A204.1 (cell line): ENCODE measurements around the gene BUD23.
"Not testable (repeated sequence)": the region's sequence is repeated elsewhere in the genome, so short reads cannot be mapped to it uniquely, and the experiment has no call there.

Source experiments
- FAIRE-seq: peaks from 2 replicates; lab custom pipeline; 2012; peaks lifted over from hg19 to GRCh38; lab: Jason Lieb, UNC

The BUD23 gene

DNA sequence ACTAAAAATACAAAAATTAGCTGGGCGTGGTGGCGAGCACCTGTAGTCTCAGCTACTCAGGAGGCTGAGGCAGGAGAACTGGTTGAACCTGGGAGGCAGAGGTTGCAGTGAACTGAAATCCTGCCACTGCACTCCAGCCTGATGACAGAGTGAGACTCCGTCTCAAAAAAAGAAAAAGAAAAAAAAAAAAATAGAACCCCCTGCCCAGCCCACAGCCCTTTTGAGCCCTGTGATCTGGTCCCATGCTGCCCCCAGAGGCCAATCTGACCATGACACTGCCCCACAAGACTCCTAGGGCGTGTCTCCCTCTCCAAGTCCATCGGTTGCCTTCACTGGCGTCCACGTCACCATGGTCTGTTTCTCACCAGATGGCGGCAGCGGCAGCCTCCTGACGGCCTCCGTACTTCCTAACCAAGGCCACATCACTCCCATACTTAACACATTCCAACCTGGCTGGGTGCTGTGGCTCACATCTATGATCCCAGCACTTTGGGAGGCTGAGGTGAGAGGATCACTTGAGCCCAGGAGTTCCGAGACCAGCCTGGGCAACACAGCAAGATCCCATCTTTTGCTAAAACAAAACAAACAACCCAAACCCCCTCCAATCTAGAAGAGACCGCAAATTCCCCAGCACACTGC is 18.1 kb downstream of the BUD23 start:
- no peak for FAIRE-seq

DNA sequence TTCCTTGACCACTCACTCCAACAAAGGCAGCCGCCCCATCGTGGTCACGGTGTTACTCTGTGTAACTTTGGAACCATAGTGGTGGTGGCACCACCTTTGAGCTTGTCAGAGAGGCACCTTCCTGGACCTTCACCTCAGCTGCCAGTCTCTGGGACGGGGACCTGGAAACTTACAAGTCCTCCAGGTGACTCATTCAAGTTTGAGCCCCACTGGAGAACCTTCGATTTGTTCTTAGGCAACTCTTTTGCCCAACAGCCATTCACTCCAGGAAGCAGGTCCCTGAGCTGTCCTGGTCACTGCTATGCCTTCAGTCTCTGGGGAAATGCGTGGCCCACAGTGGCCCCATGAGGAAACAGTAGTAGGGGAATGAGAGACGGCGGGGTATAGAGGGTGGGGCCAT is 18.8 kb downstream of the BUD23 start:
- no peak for FAIRE-seq

DNA sequence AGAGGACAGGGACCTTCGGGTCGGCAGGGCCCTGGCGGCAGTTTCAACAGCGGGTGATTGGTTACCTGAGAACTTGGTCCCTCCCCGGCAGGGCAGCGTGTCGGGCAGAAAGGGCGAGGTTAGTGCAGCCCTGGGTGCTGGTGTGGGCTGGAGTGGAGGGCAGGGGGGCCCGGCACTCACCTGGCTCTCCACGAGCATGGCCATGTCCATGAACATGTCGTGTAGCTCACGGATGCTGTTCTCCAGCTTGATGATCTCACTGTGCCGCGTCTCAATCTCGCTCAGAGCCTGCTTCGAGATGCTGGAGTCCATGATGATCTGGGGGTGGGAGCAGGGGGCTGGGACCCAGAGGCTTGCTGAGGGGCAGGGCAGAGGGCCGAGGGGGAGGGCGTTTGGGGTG is 19.3 kb downstream of the BUD23 start:
- FAIRE-seq = no peak

DNA sequence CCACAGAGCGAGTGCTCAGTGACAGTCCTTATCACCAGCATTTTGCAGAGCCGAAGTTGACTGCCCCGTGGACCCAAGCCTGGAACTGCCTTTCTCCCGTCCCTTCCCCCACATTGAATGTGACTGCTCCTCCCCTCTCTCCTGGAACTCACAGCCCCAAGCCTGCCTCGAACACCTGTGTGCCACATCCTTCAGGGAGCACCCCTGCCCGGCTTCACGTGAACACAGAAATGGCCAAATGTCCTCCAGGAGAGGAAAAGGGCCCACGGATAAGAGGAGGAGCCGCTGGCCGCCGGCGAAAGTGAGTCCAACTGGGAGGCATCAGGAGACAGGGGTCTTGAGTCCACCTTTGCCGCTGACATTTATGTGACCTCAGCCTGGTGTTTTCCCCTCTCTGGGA is 19.8 kb downstream of the BUD23 start:
- no peak for FAIRE-seq

DNA sequence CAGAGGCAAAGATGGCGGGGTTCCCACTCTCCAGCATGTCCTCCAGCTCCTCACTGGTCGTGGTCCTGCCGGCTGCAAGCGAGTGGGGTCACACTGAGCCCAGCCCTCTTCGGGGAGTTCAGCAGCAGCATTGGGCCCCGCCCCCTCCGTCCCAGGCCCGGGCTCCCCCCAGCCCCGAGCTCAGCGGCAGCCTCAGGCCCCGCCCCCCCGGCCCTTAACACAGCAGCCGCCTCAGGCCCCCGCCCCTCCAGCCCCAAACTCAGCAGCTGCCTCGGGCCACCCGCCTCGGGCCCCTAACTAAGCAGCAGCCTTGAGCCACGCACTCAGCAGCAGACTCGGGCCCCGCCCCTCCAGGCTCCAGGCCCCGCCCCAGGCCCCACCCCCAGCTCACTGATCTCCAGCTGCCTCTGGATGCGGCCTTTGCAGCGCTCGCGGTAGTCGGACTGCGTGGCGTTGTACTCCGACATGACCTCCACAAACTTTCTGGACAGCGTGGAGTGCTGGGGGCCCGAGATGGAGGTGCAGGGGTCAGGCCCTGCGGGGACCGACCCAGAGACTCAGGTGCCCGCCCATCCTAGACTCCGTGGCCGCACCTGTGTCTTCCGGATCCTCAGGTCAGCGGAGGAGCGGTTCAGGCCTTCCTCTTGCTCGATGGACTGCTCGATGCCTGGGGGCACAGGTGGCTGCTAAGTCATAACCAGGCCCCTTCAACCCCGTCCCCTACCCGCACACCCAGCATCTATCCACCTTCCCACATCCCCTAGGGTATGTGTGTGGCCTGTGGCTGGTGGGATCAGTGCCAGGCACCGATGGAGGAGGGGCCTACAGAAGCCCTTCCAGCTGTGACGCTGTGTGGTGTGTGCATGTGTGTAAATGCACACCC is 20.6 kb downstream of the BUD23 start:
- no peak for FAIRE-seq

DNA sequence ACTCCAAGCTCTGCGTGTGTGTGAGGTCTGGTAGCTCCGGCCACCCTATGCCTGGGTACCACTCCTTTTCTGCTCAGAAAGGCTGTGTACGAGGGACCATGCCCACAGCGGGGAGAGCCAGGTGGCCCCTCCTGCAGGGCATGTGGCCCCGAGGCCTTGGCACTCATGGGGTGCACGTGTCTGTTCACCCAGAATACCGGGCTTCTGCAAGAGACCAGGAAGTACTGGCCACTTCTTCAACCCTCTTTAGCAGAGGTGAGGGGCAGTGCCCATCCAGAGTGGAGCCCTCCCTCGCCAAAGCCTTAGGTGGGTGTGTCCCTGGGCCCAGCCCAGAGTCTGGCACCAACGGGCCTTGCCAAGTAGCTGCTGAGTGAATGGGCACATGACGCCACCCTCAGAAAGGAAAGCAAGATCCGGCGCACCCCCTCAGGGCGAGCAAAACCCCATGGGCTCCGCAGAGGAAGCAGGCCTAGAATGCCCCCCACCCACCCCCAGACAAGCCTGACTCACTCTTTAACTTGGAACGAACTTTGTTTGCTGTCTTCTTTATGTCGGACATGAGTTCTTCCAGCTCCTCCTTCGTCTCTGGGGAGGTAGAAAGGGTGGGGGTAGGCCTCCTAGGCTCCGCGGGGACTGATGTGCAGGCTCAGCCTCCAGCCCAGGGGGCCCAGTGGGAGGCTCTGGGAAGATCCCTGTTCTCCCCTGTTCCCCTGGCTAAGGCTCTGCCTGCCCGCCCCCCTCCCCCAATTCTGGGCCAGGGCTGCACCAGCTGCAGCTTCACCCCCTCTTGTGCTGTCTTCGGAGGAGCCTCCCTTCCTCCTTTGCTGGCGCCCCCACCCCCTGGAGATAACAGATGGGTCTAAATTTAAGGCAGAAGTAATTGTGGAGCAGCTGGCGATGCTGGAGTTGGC is 21.5 kb downstream of the BUD23 start:
- no peak for FAIRE-seq

DNA sequence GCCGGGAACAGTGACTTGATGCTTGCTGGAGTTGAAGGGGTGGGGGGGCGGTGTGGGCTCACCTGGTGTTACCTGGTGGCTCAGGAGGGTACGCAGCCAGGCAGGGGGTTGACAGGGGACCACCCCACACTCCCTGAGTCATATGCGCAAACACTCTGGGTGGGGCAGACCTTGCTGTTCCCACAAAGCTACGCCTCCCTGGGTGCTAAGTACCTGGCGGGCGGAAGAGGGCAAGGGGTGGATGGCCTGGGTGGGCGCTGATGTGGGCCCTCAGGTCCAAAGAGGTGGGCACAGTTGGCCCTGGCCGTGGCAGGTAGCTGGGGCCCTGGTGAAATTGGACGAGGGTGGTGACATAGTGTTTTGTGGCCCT is 22.1 kb downstream of the BUD23 start:
- no peak for FAIRE-seq

DNA sequence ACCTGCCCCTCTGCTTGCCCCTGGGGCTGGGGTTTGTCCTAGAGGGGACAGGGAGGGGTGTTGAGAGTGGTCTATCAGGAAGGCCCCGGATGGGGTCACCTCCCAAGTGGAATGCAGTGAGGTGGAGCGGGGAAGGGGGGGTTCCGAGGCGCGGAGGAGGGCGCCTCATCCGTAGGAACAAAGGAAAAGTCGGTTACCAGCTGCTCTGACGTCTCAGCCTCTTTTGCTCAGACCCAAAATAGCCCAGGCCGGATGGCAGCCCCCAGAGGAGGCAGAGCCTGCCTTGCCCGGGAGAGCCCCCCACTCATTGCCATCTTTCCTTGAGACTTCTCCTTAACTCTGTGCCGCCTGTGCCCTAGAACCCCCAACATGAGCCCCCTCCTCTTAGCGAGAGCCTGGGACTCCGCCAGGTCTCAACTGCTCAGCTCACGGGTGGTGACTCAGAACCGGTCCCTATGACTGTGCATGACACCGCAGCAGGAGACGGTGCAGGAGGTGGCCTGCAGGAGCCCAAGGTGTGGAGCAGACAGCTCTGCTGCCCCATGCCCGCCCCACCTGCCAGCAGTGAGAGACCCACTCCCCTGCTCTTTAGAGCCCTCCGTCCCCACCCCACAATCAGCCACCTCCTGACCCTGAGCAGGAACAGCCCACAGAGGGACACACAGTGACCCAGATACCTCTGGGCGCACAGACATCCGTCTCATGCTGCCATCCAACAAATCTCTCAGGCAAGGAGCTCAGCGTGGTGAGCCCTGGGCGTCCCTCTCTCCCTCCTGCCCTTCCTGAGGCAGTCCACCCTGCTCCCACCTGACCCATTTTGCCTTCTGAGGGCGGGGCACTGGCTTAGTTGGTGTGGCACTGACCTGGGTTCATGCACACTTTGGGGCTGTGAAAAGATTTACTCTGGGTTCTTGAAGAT is 23.0 kb downstream of the BUD23 start:
- FAIRE-seq = no peak

DNA sequence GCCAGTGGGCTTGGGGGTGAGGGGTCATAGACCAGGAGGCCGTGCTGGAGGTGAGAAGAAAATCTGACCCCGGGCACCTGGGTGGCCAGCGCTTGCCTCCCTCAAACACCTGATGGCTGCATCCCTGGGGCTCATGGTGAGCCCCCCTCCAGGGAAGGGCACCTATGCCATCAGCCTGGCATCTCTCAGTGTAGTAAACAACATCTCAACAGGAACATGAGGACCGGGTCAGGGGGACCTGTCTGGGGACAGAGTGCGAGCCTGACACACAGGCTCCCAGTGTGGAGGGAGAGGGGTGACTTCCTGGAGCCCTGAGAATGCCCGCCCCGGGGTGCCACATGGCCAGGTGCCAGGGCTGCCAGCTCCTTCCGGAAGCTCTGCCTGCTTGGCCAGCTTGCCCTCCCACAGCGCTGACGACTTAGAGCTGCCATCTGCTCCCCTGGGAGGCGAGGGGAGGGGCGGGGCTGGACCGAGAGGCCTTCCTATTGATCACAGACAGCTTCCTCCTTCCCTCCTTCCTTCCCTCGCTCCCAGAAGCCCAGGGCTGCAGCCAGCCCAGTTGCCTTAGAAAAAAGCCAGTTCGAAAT is 23.7 kb downstream of the BUD23 start:
- no peak for FAIRE-seq

DNA sequence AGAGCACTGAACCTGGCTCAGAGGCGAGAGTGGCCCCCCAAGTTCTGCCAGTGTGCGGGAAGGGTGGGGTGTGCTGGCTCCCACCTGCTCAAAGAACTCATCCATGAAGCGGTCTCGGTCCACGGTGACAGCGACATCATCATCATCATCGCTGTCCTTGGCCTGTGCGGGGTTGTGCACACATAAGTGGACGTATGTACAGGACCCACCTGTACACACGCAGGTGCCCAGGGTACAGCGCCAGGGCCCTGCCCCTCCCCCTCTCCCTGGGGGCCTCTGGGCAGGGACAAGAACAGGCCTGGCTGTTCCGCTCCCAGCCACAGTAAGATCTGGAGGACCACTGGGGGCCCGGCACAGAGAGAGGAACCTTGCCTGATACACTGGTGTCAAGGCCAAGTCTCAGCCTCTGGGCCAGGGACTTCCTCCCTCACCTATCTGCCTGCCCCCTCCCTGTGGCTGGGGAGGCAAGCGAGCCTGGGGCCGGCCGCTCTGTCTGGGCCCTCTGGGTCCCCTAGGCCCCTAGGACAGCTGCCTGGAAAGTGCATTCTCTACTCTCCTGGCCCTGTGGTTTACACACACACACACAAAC is 25.7 kb downstream of the BUD23 start:
- FAIRE-seq = no peak

DNA sequence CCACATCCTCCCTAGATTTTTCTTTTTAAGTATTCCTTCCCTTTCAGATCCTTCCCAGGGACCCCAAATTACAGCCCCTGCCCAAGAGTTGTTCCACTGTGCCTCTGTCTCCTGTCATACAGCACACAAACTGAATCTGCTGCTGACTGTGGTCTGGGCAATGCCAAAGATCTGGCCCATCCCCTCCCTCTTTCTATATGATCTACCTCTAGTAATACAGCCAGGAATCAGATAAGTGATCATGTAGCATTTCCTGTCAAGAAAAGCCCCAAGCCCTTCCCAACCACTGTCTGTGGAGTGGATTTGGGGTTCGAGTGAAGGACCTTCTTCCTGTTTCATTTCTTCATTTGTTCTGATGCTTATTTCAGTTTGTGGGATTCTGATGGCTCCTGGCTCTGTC is 29.4 kb downstream of the BUD23 start:
- FAIRE-seq = no peak

DNA sequence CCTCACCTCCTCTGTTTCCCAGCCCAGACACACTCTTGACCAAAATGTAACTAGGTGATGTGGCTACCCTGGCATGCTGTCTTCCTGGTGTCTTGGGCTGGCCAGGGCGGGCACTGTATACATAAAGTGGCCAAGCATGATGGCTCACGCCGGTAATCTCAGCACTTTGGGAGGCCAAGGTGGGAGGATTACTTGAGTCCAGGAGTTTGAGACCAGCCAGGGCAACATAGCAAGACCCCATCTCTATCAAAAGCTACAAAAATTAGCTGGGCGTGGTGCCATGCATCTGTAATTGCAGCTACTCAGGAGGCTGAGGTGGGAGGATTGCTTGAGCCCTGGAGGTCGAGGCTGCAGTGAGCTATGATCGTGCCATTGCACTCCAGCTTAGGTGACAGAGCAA is 29.9 kb downstream of the BUD23 start:
- not testable (repeated sequence) for FAIRE-seq

DNA sequence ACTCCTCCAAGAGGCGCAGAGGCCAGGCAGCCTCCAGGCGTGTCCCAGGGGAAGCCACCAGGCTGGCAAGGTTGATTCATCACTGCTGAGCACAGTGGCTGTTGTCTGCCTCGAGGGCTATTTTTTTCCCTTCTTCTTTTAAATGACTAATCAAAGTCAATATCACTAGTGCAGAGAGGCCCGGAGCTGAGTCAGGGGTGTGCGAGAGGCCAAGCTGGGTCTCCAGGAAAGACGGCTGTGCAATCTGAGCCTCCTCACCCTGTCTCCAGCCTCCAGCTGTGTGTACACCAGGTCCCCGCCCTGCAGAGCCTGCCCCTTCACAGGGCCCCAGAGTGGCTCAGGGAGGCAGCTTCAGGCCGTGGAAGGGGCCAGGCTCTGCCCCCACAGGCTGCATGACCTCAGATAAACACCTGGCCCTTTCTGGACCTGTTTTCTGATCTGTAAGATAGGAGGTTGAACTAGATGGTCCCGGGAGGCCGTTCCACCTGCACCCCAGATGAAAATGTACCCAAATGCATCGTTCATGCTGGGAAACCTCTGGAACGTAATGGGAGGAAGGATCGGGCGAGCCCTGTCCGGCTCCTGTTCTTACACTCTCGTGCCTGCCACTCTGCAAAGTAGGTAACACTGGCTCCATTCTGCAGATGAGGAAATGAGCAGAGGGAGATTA is 32.4 kb downstream of the BUD23 start:
- FAIRE-seq = no peak

DNA sequence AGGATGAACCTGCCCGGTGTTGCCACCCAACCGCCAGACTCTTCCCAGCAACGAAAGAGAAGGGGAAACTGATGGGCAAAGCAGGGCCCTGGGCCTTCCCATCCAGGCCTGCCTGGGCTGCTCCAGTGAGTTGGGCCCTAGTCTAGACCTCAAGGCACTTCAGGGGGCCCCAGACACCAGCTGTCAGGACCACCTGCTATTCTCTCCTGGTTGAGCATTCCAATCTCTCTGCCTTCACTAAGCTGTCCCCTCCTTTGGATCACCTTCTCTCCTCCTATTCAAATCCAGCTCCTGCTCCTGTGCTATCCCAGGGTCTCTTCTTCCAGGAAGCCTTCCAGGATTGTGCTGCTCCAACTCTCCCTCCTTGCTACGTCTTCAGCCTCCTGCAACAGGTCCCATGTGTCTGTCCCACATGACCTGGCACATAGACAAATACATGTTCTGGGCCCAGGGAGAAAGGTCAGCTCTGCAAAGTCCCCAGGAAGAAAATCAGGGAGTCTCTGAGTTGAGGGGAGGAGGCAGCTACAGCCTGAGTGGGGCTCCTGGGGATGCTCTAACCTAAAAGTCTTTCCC is 33.0 kb downstream of the BUD23 start:
- FAIRE-seq = no peak

DNA sequence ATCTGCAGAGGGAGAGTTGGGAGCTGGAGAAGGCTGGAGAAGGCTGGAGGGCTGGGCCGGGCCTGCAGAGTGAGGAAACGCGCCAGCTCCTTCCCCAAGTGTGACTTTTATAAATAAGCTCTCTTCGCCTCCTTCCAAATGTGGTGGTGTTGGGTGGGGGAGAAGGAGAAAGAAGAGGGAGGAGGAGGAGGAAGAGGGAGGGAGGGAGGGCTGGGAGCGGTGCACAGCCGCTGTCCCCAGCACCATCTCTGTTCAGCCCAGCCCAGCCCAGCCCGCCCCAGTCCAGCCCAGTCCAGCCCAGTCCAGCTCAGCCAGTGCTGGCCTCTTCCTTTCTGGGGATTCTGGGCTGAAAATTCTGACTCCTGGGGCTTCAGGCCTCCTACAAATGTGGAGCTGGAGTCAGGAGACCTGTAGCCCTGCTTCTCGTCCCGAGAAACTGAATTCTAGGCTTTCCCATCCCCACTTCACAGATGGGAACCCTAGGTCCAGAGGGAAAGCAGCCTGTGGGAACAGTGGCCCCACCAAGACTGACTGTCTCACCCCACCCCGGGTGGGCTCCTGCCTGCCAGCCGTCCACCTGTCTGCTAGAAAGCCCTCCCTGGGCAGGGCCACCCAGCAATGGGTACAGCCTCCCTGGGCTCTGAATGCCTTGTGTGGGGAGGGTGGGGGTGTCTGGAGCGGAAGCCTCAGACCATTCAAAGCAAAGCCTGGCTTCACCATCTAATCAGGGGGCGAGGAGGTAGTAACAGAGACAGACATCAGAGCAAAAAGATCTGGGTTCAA is 33.8 kb downstream of the BUD23 start:
- no peak for FAIRE-seq

DNA sequence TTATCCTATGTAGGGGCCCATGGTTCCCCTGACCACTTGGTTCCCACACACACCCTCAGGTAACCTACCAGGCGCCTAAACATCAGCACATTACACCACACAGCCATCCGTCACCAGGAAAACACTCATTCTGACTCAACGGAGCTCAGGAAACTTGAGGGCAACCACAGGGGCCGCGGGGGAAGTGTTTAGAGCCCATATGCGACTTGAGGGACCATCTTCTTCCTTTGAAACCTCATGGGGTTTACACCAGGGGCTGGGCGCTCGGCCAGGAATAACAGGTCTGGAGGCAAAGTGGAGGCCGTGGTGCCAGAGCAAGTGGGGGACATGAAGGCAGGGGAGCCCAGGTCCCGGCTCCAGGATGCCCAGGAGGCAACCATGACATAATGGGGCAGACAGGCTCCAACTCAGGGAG is 34.6 kb downstream of the BUD23 start:
- no peak for FAIRE-seq

DNA sequence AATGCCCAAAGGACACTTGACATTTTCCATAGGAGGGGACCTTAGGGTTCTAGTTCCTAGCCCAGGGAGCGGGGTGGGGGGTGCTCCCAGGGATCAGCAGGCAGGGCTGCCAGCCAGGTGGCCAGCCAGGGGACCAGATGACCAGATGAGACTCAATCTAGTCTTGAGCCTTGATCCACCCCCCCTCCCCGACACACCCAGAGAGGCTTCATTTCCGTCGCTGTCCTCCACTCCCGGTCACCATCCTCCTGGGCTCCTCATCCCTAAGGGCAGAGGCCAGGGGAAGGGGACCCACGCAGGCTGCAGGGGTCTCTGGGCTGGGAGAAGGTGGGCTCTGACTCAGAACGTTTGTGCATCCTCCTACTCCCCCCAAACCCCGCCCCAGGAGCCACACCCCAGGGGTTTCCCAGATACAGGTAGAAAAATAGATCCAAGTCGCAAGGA is 35.1 kb downstream of the BUD23 start:
- no peak for FAIRE-seq

DNA sequence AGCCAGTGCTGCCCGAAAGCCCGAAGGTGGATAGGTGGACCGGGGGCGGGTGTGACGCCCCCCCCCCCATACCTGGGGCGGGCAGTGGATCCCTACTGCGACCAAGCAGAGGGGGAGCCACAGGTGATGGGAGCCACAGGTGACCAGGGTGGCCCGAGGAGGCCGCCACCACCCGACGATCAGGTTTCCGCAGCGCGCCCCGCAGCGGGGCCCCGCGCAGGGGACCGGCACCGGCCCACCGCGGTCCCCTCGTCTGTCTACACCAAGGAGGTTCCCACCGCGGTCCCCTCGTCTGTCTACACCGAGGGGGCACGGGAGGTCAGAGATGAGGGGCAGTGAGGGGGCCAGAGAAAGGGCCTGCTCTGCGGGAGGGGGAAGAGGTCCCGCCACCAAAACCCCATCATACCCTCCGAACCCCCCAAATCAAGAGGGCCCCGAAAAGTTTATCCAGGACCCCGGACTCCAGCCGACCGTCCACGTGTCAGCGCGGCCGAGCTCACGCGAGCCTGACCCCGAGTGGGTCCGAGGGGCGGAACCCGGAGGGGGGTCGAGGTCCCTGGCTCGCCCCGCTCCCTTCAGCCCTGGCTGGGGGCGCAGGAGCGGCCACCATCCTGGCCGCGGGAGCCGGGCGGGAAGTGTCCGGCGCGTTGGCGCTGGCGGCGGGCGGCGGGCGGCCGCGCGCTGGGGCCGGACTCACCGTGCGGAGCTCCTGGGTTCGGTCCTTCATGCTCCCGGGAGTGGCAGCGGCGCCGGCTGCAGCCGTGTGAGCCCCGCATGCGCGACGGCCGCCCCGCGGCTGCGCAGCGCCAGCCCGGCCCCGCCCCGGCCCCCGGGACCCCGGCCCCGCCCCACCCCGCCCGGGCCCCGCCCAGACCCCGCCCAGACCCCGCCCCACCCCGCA is 35.8 kb downstream of the BUD23 start, which contains the start of gene STX1A:
Gene STX1A, minus strand, starts transcription at position 765 of the 901 bp plus-strand sequence. Its CDS starts 38 bp downstream, at position 727.
- FAIRE-seq = no peak
